CD4-positive, alpha-beta T cell treated with Interleukin-15 for 1 hour (primary cell): ENCODE data around the gene XRCC4.

Experiments used
- DNase-seq: peaks from one replicate; pipeline ENCODE4 v3.0.0-alpha.2; 2020

The XRCC4 gene

DNA sequence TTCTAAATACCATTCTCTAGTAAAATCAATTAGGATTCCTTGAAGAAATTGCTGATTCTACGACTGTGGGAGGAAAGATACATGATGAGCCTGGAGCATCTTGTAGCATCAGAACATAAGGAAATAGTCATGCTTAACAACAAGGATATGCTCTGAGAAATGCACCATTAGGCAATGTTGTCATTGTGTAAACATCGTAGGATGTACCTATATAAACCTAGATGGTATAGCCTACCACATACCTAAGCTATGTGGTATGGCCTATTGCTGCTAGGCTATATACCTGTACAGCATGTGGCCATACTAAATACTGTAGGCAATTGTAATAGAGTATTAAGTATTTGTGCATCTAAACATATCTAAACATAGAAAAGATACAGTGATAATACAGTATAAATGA, 316.8 kb downstream of the XRCC4 start:
- no peak for DNase-seq

- no peak for DNase-seq
Observed at GRCh38 chr5:83396662-83397061, 319.3 kb downstream of the XRCC4 start.

DNA sequence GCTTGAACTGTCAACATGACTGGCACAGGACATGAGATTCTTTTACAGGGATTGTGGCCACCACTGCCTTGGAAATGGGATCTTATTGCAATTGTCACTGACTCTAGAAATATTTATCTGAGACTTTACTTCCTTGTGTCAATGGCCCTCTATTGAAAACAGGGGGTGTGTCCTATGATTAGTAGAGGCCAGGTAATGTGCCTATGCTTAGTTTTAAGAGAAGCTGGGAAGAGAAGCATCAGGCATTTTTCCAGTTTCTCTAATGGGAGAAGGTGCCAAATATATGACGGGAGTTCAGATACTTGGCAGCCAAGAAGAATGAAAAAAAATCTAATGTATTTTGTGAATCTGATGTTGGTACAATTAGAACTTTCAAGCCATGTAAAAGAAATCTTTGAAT, 320.3 kb downstream of the XRCC4 start:
- DNase-seq = no peak

GRCh38 chr5:83400241-83400640, 322.9 kb downstream of the XRCC4 start:
- DNase-seq = no peak

- no peak for DNase-seq
Observed at GRCh38 chr5:83400701-83401100, 323.4 kb downstream of the XRCC4 start.

DNA sequence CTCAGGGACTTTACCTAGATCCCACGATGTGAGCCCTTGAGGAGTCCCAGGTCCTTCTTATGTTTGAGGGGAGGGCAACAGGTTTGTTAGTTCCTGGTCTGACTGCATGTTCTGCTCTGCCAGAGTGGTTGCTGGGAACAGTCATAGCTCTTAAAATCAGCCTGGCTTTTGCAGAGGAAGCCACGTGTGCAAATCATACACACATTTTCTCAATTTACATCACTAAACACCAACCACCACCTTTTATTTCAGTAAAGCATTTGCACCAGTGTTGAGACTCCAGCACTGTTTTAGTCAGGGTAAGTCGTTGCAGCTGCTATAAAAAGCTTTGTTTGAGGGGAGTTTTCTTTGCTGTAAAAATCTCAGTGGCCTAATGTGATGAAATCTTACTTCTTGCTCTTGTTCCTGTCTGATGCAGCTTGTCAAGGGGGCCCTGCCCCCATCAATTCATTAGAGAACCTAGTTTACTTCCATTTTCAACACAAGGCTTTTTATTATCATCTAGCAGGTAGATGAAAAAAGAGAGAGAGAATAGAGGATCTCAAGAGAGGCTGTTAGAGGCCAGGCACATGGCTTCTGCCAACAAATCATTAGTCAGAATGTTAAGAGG, 323.9 kb downstream of the XRCC4 start:
- no peak for DNase-seq

DNA sequence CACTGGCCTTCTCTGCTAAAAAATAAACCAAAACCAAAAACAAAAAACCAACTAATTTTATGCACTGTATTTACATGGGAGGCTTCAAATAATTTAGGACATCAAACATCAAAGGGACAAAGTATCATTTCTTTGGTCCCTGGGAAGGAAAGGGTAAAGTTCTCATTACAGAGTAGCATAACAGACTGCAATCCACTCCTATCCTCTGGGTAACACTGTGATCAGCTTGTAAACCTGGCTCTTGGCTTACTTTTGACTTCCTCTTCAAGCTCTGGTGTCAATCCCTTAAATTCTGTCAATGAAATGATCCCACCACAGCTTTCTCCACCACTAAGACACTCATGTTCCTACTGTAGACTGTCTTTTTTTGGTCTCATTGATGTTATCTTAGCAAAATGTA, 324.4 kb downstream of the XRCC4 start:
- DNase-seq = no peak
